Mucosa of rectum (tissue), 2 donors: ENCODE data around the gene TADA1.

Source experiments
- H3K27ac ChIP-seq, 2 donors: one replicate each; pipeline ENCODE4 v1.7.0; 2013; ENCODE audit warnings: inconsistent platforms in 2 of 2, low read depth in 2 of 2, low read length in 2 of 2
- H3K27me3 ChIP-seq, 2 donors: one replicate each; pipeline ENCODE4 v1.7.0; 2013; ENCODE audit warnings: low read length in 2 of 2; ENCODE audit not compliant: control insufficient read depth in 2 of 2, insufficient read depth in 2 of 2
- H3K36me3 ChIP-seq, 2 donors: one replicate each; pipeline ENCODE4 v1.7.0; 2013; ENCODE audit warnings: low read length in 2 of 2; ENCODE audit not compliant: control insufficient read depth in 2 of 2, insufficient read depth in 2 of 2
- H3K4me1 ChIP-seq, 2 donors: one replicate each; pipeline ENCODE4 v1.7.0; 2013; ENCODE audit warnings: low read length in 2 of 2, mild to moderate bottlenecking in 1 of 2; ENCODE audit not compliant: control insufficient read depth in 2 of 2, insufficient read depth in 2 of 2
- H3K4me3 ChIP-seq, 2 donors: one replicate each; pipeline ENCODE4 v1.7.0; 2013; ENCODE audit warnings: low read length in 2 of 2
- H3K9ac ChIP-seq, 2 donors: one replicate each; pipeline ENCODE4 v1.7.0; 2013; ENCODE audit warnings: low read length in 2 of 2, low read depth in 1 of 2, mild to moderate bottlenecking in 1 of 2
- H3K9me3 ChIP-seq, 2 donors: one replicate each; pipeline ENCODE4 v1.7.0; 2013; ENCODE audit warnings: low read length in 2 of 2; ENCODE audit not compliant: control insufficient read depth in 2 of 2
- donor health status: healthy.
- donor health status: Normal muscosa, but diverticular disease.

Gene TADA1

GRCh38 chr1:166875734-166876539, at the start of gene TADA1:
TSS of gene TADA1 (minus strand) at chr1:166876264. CDS start at chr1:166876233, 31 bp downstream.
- Histone ChIP-seq H3K9me3 (no peaks in the 10 kb centered on the region), H3K4me3 (peak within 1 kb of the TSS; percentile 78 to 88), H3K4me1 (peaks cover 4 to 5% of the 10 kb centered on the region in 2 donors), H3K9ac (peak within 1 kb of the TSS; percentile 72 to 80), H3K27me3 (no peaks in the 10 kb centered on the region), H3K36me3 (no peaks in the 10 kb centered on the region), H3K27ac (peak within 1 kb of the TSS; percentile 95)

- no peak overlapping the region for H3K4me3 ChIP-seq
- H3K9me3 ChIP-seq: no peaks in the 10 kb centered on the region
- no peak overlapping the region for H3K9ac ChIP-seq
- no peaks in the 10 kb centered on the region for H3K36me3 ChIP-seq
- no peaks in the 10 kb centered on the region for H3K4me1 ChIP-seq
- H3K27ac ChIP-seq: no peak overlapping the region
- peaks cover 13 to 17% of the 10 kb centered on the region in 2 donors for H3K27me3 ChIP-seq
Measured at GRCh38 chr1:166924823-166925541, 48.9 kb upstream of the TADA1 start.

GRCh38 chr1:166920561-166921475, 44.8 kb upstream of the TADA1 start:
- H3K4me1 ChIP-seq: no peaks in the 10 kb centered on the region
- H3K9me3 ChIP-seq: no peaks in the 10 kb centered on the region
- peak overlapping the region; percentile 41 to 46 for H3K4me3 ChIP-seq
- peaks cover 20 to 24% of the 10 kb centered on the region in 2 donors for H3K27me3 ChIP-seq
- no peak overlapping the region for H3K27ac ChIP-seq
- no peaks in the 10 kb centered on the region for H3K36me3 ChIP-seq
- no peak overlapping the region for H3K9ac ChIP-seq

- no peaks in the 10 kb centered on the region for H3K9me3 ChIP-seq
- H3K27me3 ChIP-seq: peaks cover 20 to 24% of the 10 kb centered on the region in 2 donors
- H3K4me1 ChIP-seq: no peaks in the 10 kb centered on the region
- no peaks in the 10 kb centered on the region for H3K36me3 ChIP-seq
- H3K4me3 ChIP-seq: no peak overlapping the region
- no peak overlapping the region for H3K27ac ChIP-seq
- H3K9ac ChIP-seq: no peak overlapping the region
Measured at GRCh38 chr1:166918956-166919316, 42.9 kb upstream of the TADA1 start.

- Histone ChIP-seq H3K27ac (no peak overlapping the region), H3K36me3 (no peaks in the 10 kb centered on the region), H3K9me3 (no peaks in the 10 kb centered on the region), H3K4me1 (no peaks in the 10 kb centered on the region), H3K9ac (no peak overlapping the region), H3K27me3 (peaks cover 20 to 24% of the 10 kb centered on the region in 2 donors), H3K4me3 (no peak overlapping the region)
Measured at GRCh38 chr1:166918088-166918955, 42.3 kb upstream of the TADA1 start.

GRCh38 chr1:166915941-166916340, 39.9 kb upstream of the TADA1 start:
- Histone ChIP-seq H3K36me3 (no peaks in the 10 kb centered on the region), H3K27ac (no peak overlapping the region), H3K4me1 (no peaks in the 10 kb centered on the region), H3K4me3 (no peak overlapping the region), H3K9ac (no peak overlapping the region), H3K9me3 (no peaks in the 10 kb centered on the region), H3K27me3 (peaks cover 12 to 13% of the 10 kb centered on the region in 2 donors)

GRCh38 chr1:166915042-166915441, 39.0 kb upstream of the TADA1 start:
- H3K4me1 ChIP-seq: no peaks in the 10 kb centered on the region
- no peak overlapping the region for H3K4me3 ChIP-seq
- no peaks in the 10 kb centered on the region for H3K9me3 ChIP-seq
- H3K9ac ChIP-seq: no peak overlapping the region
- no peaks in the 10 kb centered on the region for H3K36me3 ChIP-seq
- H3K27ac ChIP-seq: no peak overlapping the region
- H3K27me3 ChIP-seq: peaks cover 8% of the 10 kb centered on the region in 2 donors

- Histone ChIP-seq H3K4me3 (no peak overlapping the region), H3K9ac (no peak overlapping the region), H3K27ac (no peak overlapping the region), H3K27me3 (peaks cover 0 to under 1% of the 10 kb centered on the region in 2 donors), H3K4me1 (no peaks in the 10 kb centered on the region), H3K9me3 (no peaks in the 10 kb centered on the region), H3K36me3 (no peaks in the 10 kb centered on the region)
Measured at GRCh38 chr1:166914111-166914510, 38.0 kb upstream of the TADA1 start.

GRCh38 chr1:166911624-166912023, 35.6 kb upstream of the TADA1 start:
- Histone ChIP-seq H3K36me3 (no peaks in the 10 kb centered on the region), H3K4me3 (no peak overlapping the region), H3K9ac (no peak overlapping the region), H3K27ac (no peak overlapping the region), H3K27me3 (no peaks in the 10 kb centered on the region), H3K9me3 (no peaks in the 10 kb centered on the region), H3K4me1 (no peaks in the 10 kb centered on the region)
